Stimulated activated CD8-positive, alpha-beta memory T cell treated with anti-CD3 and anti-CD28 coated beads, Interleukin-12 subunit alpha, Interleukin-12 subunit beta, amount 100 ng/mL, for 1 hour (primary cell): ENCODE data around the gene ZNF608.

ENCODE experiments used
- DNase-seq: peaks from one replicate; pipeline ENCODE4 v3.0.0-alpha.2; 2020; ENCODE audit warnings: low read depth

Gene ZNF608

DNA sequence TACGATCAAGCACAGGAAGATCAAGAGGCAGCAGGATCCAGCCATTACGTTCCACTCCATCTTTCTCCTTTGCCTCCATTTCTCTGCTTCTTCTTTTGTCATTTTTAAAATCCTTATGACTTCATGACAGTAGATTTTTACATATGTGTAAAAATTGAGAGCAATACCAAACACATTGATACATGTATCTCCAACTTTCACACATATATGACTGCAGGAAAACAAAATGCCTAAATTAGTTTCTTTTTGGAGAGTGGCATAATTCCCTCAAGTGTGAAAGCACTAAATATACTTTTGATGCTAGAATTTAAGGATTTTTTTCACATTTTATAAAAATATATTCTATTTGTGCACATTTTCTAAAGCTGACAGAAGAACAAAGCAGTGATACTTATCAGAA, 8.6 kb upstream of the ZNF608 start:
- no peak for DNase-seq

DNA sequence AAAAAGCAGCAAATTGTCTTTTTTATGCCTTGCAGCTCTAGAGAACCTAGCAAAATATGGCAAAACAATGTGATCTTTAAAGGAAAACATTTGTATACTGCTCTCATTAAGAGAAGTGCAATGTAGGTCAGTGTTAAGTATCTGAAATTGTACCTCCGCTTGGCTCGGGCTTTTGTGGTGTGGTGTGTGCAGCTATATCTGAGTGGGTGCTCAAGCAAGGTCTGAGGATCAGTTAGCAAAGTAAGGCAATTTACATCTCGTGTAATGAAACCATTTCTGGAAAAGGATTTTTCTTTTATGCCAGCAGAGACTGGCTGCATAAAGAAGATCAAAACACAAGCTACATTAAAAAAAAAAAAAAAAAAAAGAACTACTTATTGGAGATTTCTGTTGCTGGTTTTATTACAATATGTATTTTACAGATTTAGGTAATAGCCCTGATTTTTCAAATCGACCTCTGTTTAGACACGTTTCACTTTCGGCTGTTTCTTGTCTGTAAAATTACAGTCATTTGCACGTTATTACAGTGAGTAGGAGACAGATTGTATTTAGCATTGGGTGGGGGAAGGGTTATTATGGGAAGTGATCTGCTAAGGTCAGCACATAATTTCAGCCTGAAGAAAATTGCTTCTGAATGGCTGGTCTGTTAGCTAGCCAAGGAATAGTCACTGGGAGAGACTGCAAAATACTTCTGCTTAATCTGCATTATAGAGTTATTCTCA, 7.9 kb upstream of the ZNF608 start:
- DNase-seq, result no peak

DNA sequence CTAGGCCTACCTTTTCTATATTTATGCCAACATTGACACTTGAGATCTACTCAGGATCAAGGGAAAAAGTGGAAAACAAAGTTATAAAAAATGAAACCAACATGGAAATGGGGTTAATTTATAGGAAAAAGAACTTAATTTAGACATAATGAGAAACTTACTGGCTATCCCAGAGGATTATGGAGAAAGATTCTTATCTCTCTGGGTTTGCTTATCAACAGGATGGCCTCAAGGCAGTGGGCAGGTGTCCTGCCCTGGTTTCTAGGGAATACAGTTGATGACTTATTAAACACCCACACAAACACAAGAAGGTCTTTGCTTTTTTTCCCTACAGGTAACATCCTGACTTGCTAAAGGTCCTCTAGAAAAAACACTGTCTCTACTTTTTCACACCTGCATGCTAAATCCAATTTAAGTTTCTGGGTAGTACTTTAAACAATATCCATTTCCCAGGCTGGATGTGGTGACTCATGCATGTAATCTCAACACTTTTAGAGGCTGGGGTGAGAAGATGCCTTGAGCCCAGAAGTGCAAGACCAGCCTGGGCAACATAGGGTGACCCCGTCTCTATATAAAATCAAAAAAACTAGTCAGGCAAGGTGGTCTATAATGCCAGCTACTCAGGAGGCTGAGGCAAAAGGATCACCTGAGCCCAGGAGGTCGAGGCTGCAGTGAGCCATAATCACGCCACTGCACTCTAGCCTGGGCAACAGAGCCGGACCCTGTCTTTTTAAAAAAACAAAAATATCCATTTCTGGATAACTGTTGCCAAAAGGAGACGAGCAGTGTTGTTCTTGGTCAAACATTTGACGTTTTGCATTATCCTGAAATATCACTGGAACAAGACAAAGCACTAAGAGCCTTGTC, 6.6 kb upstream of the ZNF608 start:
- DNase-seq, result no peak

DNA sequence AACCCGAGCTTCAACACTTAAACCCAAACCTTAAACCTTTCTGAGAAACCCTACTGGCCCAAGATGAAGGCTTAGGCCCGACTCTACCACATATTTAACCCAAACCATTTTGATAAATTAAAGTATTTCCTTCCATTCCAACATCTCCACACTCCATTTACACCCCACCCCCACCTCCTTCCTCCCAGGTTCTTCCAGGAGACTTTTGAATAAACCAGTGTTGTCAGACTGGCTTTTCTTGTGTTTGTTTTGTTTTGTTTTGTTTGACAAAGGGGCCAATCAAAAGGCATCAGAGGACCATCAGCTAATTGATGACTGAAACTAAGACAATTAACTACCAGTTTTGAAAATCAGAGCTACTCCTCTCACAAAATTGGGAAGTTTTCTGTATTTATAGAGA, 4.6 kb upstream of the ZNF608 start:
- no peak for DNase-seq

DNA sequence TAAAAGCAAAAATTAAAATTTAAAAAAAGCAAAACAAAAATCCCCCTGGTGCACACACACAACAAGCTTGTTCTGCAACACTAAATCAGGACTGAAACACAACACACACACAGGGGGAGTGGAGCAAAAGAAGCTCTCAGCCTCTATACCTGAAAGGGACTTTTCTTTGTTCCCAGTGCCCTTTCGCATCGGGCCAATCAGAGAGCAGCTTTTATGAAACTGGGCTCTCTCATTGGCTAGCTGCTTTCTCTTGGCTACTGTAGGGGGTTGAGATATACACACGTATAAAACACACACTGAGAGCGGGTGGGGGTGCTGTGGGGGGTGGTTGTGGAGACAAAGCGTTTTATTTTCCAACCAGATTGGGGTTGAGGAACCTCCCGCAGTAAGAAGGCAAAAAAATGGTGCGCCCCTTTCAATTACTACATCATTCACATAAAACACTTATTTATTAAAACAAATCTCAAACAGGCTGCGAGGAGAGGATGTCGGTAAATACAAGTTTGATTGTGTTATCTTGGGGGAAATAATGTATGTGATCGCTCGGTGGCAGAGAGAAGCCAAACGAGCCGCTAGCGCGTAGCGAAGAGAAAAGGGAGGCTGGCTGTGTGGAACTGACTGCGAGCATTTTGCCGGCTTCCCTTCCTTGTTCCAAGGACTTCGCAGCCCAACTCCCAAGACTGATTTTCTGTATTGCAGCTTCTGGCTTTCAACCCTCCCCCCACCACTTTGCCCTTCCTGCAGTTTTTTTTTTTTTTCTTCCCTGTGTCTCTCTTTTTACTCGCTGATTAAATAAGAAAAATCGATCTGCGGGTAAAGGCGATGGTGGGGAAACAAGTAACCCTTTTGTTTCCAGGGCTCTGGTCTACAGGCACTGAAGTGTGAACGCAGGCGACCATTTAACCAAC, 2.5 kb upstream of the ZNF608 start:
- no peak for DNase-seq

DNA sequence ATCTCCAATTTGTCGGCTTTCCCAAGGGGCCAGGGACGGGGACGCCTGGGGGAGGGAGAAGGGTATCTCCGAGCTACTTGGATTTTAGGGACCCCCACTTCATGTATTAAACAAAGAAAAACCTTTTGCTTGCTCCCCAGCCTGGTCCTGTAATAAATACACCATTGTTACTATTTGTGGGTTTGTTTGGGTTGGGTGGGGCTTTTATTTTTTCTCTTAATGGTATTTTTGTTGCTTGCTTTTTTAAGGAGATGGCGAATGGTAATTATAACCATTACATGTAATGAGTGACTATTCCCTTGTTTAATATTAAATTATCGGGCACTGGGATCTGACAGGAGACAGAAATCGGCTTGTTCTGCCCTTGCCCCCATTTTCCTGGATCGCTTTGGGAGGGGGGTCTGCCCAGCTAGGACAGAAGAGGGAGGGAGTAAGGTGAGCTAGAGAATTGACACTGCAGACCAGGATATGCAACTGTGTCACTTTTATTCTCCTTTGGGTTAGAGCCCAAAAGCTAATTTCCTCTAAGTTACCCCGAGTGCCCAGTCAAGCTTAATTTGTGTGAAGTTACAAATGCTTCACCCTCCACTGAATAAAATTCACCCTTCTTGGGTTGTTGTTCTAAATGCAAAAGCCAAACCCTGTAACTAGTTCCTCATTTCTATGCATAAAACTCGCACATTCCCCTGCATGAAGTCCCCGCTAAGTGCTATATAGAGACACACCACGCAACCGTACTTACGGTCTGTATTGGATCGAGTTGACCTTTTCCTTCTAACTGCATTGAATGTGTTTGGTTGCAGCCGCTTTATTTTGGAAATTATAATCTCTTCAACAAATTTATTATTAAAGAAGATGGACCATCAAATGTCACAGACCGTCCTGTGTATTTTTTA, 1.6 kb upstream of the ZNF608 start:
- DNase-seq, result no peak

DNA sequence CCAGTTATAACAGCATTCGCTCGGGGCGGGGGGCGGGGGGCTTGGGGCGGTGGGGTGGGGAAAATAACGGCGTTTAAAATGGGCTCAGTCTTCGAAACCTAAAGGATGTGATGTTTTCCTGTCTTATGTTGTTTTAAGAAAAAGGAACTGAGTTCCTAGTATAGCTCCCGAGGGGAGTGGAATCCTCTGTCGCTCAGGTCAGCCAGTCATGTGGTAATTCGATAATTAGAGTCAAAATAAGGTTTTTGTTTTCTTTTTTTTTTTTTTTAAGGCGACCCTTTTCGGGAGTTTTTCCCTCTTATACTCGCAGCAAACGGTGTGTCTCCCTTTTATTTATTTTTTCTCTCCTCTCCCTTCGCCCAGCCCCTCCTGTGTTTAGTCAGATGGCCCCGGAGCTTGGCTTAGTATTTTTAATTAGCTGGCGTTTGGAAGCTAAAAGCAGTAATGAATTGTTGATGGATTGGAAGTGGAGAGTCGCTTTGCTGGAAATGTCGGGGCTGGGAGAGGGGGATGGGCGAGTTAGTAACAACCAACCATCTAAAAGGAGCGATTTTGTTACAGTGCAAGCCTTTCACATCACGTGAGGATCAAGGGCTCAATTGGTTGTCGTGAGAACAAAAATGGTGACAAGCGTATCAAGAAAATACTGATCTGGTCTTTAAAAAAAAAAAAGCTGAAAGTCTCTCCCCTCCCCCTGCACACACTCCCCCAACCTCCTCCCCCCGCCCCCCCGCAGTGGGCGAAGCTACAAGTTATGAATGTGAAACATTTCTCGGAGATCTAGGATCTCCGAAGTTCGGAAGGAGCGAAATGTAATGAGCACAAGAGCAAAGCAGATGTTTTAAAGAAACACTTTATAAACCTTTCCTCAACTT, 714 bp upstream of the ZNF608 start:
- no peak for DNase-seq

DNA sequence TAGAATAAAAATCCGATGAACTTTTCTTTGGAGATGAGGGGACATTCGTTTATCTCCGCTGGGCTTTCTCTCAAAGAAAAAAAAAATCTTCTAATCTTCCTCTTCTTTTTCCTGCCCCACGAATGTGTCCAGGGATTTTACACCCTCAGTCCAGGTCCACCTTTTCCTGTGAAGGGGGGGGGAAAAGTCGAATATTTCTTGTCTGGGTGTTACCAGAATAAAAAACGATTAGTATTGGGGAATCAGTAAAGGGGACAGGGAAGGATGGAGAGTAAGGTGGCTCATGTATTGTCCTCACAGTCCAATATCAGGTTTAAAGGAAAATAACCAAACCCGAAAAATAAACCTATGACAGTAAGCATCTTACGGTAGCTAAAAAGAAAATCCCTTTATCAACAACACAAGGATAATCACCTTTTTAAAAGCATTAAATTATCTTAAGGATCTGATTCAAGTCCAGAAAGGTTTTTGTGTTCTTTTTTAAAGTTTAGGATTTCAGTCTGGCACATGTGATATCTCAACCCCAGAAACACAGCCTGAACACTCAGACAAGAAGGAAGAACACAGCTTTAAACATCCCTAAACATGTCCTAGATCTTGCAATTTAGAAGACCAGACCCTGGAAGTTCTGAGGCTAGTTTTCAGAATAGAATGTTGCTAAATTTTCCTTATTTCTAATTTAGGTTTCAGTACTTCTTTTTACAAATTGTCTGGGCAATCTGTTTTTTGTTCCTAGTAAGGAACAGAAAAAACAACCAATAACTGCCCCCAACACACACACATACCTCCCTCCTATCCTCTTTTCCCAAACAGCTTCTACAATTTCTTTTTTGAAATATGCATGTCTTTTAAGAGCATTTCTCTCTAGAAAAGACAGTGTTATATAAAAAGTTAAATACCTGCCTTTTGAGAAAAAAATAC, 1.2 kb downstream of the ZNF608 start:
- DNase-seq, result no peak

DNA sequence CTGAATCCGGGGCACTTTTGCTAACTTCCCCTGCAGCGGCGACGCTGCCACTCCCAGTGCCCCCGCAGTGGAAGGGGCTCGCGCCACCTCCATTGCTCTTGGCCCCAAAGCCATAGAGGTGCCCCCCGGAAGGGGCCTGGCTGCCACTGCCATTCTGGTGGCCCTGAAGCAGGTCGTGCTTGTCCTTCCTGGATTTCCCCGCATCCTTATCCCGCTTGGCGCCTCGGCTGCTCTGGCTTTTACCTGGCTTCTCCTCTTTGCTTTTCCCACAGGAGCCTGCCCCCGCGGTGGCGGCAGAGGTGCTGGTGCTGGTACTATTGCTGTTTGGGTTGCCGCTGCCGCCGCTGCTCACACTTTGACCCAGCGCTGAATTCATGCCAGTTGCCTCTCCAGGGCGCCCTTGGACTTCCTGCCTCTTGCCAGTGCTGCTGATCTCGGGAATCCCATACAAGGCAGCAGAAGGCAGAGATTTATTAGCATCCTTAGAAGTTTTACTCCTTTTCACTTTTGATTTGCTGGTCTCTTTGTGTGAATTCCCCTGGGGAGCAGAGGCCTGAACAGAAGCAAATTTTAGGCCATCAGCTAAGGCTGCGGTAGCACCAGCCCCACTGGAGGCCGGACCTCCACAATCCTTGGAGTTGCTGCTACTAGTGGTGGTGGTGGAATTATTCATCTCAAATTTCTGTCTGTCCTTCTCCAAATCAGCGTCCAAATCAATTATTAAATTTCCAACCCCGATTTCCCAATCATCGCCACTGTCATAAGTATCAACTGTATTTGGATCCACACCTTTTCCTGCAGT, 2.1 kb downstream of the ZNF608 start:
- DNase-seq, result no peak

DNA sequence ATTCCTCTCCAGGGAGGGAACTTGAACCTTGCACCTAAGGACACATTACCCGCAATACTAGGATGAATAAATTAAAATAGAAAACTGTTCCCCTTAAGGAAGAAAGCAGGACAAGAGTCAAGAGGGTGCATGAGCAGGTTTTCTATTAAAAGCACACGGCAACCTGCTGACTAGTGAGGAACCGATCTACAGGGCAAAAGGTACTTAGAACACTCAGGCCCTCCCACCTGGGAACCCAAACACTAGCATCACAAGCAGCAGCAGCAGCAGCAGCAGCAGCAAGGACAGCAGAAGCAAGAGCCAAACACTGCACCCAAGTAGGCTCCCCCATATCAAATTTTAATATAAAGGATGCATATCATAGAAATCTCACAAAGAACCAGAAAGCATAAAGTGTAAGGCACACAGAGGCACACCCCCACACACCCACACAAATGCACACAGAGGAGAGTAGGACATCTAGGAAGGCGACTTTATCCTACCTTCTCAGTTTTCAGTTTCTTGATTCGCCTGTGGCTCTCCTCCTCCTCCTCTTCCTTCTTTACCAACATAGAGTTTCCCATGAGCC, 2.8 kb downstream of the ZNF608 start:
- no peak for DNase-seq

DNA sequence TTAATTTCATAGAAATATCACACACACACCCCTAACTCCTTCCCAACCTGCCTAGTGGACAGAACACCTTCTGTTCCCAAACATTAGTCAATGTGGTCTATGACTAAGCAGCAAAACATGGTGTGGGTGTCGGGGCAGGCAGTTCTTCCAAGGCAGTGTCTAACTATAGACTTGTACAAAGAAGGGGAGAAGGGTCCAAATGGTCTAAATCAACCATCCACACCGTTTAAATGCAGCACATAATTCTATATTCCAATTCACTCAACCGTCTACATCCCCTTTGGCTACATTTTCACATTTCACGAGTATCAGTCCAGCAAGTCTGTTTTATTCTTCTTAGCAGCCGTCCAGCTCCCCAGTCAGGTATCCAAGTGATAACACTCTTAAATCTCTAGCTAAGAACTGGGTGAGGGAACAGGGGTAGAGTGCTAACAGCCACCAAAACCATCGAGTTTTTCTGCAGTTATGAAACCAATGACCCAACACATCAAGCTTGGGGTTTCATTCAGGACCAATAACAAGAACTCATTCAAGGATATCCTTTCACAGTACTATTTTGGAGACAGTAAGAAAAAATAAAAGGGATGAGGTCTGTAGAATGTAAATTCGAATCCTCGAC, 3.3 kb downstream of the ZNF608 start:
- no peak for DNase-seq

DNA sequence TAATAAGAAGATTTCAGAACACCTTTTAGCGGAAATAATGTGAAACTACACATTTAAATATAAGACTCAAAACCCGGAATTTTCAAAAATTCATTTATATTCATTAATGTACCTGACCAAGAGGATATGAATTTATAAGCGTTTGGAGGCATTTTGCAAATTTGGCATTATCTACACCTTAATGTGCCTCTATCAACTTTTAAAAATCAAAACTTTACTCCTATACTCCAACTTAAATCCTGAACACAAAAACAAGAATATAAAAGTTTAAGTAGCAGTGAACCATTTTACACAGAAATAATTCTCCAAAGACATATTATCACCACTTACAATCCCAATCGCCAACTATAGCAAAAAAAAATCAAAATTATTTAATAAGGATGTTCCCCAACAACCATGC, 3.9 kb downstream of the ZNF608 start:
- no peak for DNase-seq

DNA sequence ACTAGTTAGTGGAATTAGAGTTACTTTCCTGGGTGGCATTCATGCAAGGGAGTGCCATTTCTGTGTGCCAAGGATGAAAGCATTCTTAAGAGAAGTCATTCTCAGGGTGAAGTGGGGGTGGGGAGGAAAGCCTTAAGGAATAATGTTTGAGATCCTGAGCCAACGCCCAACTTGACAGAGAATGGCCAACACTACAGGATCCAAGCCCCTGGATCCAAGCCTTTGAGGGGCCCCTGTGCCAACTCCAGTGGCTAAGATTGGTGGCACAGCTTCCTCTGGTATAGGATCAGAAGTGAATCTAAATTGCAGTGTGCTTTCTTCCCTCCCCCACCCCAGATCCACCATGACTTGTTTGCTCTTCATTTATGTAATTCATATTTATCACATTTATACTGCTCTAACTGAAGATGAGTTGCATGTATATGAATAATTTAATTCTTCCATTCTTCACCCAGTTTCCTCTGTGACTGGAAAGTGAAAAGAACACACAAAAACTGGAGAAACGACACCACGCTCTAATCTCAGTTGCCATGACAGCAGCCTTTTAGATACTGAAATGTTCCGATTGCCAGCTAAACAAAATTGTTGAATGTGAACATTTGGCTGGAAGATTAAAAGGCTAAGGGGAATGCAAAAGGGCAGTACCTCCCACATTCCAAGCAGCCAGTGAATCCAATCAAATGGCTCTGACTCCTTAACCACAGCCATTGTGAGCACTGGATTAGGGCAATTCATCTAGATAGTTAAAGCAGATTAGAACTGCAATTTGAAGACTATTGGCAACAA, 4.5 kb downstream of the ZNF608 start:
- DNase-seq, result no peak

DNA sequence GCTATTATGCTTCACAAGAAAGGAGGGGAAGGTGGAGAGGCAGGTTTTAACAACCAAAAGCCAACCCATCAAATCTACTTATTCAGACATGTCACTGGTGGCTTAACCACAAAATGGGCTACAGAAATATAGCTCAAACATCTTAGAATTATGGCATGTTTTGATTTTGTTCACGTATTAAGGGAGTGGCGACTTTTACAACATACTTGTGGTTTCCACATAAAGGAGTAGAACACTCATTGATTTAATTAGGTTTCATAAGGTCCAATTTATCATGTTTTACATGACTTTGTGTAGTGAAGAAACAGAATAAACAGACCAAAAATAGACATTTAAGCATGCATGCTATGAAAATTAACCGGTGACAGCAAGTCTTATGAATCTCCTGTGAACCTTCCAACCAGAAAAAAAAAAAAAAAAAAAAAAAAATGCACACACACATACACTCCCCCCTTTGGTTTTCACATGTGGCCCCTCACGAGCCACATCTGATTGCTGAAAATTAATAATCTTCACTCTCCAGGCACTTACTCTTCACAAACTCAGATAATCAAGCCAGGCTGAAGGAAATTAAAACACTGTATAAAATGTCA, 5.4 kb downstream of the ZNF608 start:
- no peak for DNase-seq

DNA sequence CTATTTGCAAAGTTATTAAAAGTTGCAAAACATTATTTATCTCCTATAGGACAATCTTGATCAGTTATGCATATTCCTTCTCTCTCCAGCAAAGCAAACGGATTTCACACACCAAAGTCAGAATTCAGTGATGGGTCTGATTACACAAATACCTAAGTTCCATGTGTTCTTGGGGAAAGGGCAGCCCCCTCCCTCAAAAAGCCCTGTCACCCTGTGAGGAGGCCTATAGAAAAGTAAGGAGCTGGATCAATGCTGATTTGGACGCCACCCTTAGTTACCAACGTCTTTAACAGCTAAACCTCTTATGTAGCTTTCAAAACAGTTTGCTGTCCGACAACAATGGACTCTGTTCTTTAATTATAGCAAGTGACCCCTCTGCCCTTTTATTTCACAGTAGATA, 6.4 kb downstream of the ZNF608 start:
- no peak for DNase-seq

DNA sequence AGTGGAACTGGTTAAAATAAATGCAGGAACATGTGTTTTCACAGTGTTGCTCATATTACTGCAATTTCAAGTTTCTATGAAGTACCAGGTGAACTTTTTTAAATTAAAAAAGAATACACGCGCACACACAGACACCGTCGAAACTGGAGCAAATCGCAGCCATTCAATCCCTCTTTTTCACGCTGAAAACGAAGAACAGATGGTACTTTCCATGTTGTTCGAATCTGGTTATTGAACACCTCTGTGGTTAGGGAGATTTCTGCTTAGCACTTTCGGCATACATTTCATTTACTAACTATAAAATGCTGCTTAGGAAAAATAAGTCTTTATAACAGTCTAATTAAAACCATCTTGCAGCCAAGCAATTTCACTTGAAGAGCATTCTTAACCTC, 6.8 kb downstream of the ZNF608 start:
- DNase-seq, result no peak
